WTC11 (cell line): Measurements from ENCODE around the gene CLCF1. TPM values are rescaled to one million over a fixed set of nuclear protein-coding genes. Genes with fewer than 3 reads are reported as not detected.

Experiments
- AFF4 ChIP-seq: sonication (generic); formaldehyde crosslinking; IDR thresholded peaks from 2 replicates; pipeline ENCODE4 v1.8.1; 2023; ENCODE audit warnings: mild to moderate bottlenecking, missing genetic modification reagents, borderline replicate concordance
- FOXP1 ChIP-seq: sonication (generic); formaldehyde crosslinking; IDR thresholded peaks from 2 replicates; pipeline ENCODE4 v1.8.0; 2022; ENCODE audit warnings: missing genetic modification reagents, mild to moderate bottlenecking, moderate library complexity, borderline replicate concordance
- KAT7 ChIP-seq: sonication (generic); formaldehyde crosslinking; IDR thresholded peaks from 2 replicates; pipeline ENCODE4 v1.8.1; 2023; ENCODE audit warnings: missing genetic modification reagents, mild to moderate bottlenecking, borderline replicate concordance
- OVOL2 ChIP-seq: fragments of 250-450 bp; sonication (Bioruptor Pico); IDR thresholded peaks from 2 replicates; pipeline ENCODE4 v1.9.0; 2021; ENCODE audit warnings: mild to moderate bottlenecking, borderline replicate concordance
- PREB ChIP-seq: sonication (generic); formaldehyde crosslinking; IDR thresholded peaks from 2 replicates; pipeline ENCODE4 v1.8.1; 2022; ENCODE audit warnings: mild to moderate bottlenecking, missing genetic modification reagents, moderate library complexity, borderline replicate concordance
- PRRX2 ChIP-seq: fragments of 250-450 bp; sonication (Bioruptor Pico); IDR thresholded peaks from 2 replicates; pipeline ENCODE4 v1.8.0; 2021; ENCODE audit warnings: mild to moderate bottlenecking
- SMAD4 ChIP-seq: sonication (generic); formaldehyde crosslinking; IDR thresholded peaks from 2 replicates; pipeline ENCODE4 v1.8.0; 2022; ENCODE audit warnings: mild to moderate bottlenecking, missing genetic modification reagents
- USF2 ChIP-seq: sonication (generic); formaldehyde crosslinking; IDR thresholded peaks from 2 replicates; pipeline ENCODE4 v1.8.1; 2023; ENCODE audit warnings: mild to moderate bottlenecking, missing genetic modification reagents, moderate library complexity
- ZNF512 ChIP-seq: sonication (generic); formaldehyde crosslinking; IDR thresholded peaks from 2 replicates; pipeline ENCODE4 v1.8.1; 2022; ENCODE audit warnings: missing genetic modification reagents, borderline replicate concordance
- ZNF671 ChIP-seq: fragments of 250-450 bp; sonication (Bioruptor Pico); IDR thresholded peaks from 2 replicates; pipeline ENCODE4 v1.8.0; 2021; ENCODE audit warnings: mild to moderate bottlenecking
- total RNA-seq: library from RNA; stranded (reverse); gene quantifications from 3 replicates; pipeline ENCODE4 v1.2.3, GENCODE V29; 2021
- TF ChIP-seq, protein P1 (sequence below): fragments of 250-450 bp; sonication (Bioruptor Pico); conservative IDR thresholded peaks from 2 replicates; pipeline ENCODE4 v1.9.0; 2021; ENCODE audit warnings: mild to moderate bottlenecking

The CLCF1 gene
- total RNA-seq, 1 experiment from 2014 or later: 0.92 TPM

- no peak for TF ChIP-seq ZNF512 (CRISPR knock-in tag)
- no peak for TF ChIP-seq PRRX2 (CRISPR knock-in tag)
- no peak for TF ChIP-seq AFF4 (CRISPR knock-in tag)
- no peak for TF ChIP-seq PREB (CRISPR knock-in tag)
- TF ChIP-seq ZNF671 (CRISPR knock-in tag): no peak
- no peak for TF ChIP-seq OVOL2 (CRISPR knock-in tag)
- TF ChIP-seq FOXP1 (CRISPR knock-in tag): no peak
- TF ChIP-seq USF2: no peak
- no peak for TF ChIP-seq SMAD4 (CRISPR knock-in tag)
- TF ChIP-seq, protein P1, sequence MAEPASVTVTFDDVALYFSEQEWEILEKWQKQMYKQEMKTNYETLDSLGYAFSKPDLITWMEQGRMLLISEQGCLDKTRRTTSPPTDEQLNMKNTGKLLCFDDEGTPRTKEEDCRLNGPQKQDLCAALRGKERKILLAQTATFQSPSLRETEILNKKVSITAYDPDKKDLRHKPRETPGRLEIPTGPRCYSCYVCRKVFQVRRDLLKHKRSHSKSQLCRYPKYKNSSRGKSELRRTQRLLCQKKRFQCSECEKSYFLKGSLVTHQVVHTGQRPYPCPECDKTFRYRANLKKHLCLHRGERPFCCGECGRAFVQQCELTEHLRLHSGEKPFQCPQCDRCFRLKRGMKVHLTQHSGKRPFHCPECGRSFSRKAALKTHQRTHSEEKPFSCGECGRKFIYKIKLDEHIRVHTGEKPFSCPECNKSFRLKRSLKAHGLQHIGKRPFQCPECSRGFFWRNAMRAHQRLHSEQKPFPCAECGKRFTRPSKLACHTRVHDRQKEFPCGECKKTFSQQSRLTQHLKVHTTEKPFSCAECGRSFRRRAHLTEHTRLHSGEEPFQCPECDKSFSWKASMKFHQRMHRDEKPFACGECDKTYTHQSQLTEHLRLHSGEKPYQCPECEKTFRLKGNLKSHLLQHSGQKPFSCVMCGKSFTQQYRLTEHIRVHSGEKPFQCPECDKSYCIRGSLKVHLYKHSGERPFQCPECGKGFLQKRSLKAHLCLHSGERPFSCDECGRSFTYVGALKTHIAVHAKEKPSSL (CRISPR knock-in tag): no peak
- no peak for TF ChIP-seq KAT7
Measured at GRCh38 chr11:67314218-67314617, 59.2 kb downstream of the CLCF1 start (continued).

Other genes starting within 250 kb of the CLCF1 start
- gene GRK2, start 107.1 kb downstream of the CLCF1 start, total RNA-seq: 59.4 to 68.1 TPM (median 61.4 TPM) in 3 replicates
- 36.8 to 55.5 TPM (median 42.4 TPM) in 3 replicates for gene ANKRD13D, start 84.3 kb downstream of the CLCF1 start, total RNA-seq
- 34.8 to 43.4 TPM (median 42.3 TPM) in 3 replicates for gene SSH3, start 70.1 kb downstream of the CLCF1 start, total RNA-seq
- gene POLD4, start 20.1 kb downstream of the CLCF1 start, total RNA-seq: 30.3 to 38.3 TPM (median 37.7 TPM) in 3 replicates
- gene RAD9A, start 18.4 kb upstream of the CLCF1 start, total RNA-seq: 25.7 to 45.5 TPM (median 26.7 TPM) in 3 replicates
- gene PPP1CA, start 28.3 kb upstream of the CLCF1 start, total RNA-seq: 220 to 222 TPM (median 221 TPM) in 3 replicates
- gene TBC1D10C, start 30.5 kb upstream of the CLCF1 start, total RNA-seq: 0.72 to 1.0 TPM (median 0.96 TPM) in 3 replicates
- gene CARNS1, start 42.1 kb upstream of the CLCF1 start, total RNA-seq: 1.3 to 2.6 TPM (median 2.4 TPM) in 3 replicates
- gene RPS6KB2, start 54.9 kb upstream of the CLCF1 start, total RNA-seq: 44.3 to 54.7 TPM (median 50.2 TPM) in 3 replicates
- 3.5 to 4.0 TPM (median 3.6 TPM) in 3 replicates for gene PTPRCAP, start 64.1 kb upstream of the CLCF1 start, total RNA-seq
- 100 to 109 TPM (median 102 TPM) in 3 replicates for gene CORO1B, start 69.9 kb upstream of the CLCF1 start, total RNA-seq
- gene GPR152, start 79.1 kb upstream of the CLCF1 start, total RNA-seq: not detected in 3 replicates
- gene CABP4, start 81.8 kb upstream of the CLCF1 start, total RNA-seq: 0.09 to 0.23 TPM in 2 of 3 replicates, not detected in the other
- 55.6 to 61.1 TPM (median 59.6 TPM) in 3 replicates for gene TMEM134, start 95.7 kb upstream of the CLCF1 start, total RNA-seq
- 32.8 to 42.1 TPM (median 40.0 TPM) in 3 replicates for gene AIP, start 109.4 kb upstream of the CLCF1 start, total RNA-seq
- gene PITPNM1, start 131.8 kb upstream of the CLCF1 start, total RNA-seq: 51.3 to 55.4 TPM (median 51.8 TPM) in 3 replicates
- gene CDK2AP2, start 134.6 kb upstream of the CLCF1 start, total RNA-seq: 47.6 to 53.1 TPM (median 52.5 TPM) in 3 replicates
- not detected in 3 replicates for gene CABP2, start 149.8 kb upstream of the CLCF1 start, total RNA-seq
- 1,404 to 1,452 TPM (median 1,412 TPM) in 3 replicates for gene GSTP1, start 210.2 kb upstream of the CLCF1 start, total RNA-seq
- 201 to 231 TPM (median 213 TPM) in 3 replicates for gene NDUFV1, start 233.3 kb upstream of the CLCF1 start, total RNA-seq